HepG2 (cell line): Measurements from ENCODE around the gene SCAND1. TPM values are rescaled to one million over a fixed set of nuclear protein-coding genes. Genes with fewer than 3 reads are reported as not detected.

Experiments
- ATAC-seq: fragments of 200-7000 bp; cut with Tn5 transposase; 3 replicates; pipeline ENCODE4 v1.9.1; 2020; ENCODE audit warnings: mild to moderate bottlenecking, moderate library complexity
- BruUV-seq: library from RNA; stranded (reverse); fragments of 400-500 nt; replicated peaks from 2 replicates; lab custom pipeline; 2021; lab: Mats Ljungman, UMichigan
- CTCF ChIA-PET: fragments of 300-600 bp; formaldehyde crosslinking; extraction: SDS; loops from one replicate; lab custom pipeline; 2021; ENCODE audit warnings: low total read pairs, inconsistent platforms, low intra/inter-chr PET ratio; lab: Yijun Ruan, JAX
- POLR2A ChIA-PET: fragments of 350-600 bp; sonication (Branson Sonifier 250); formaldehyde crosslinking; loops from one replicate; lab custom pipeline; 2020; ENCODE audit warnings: antibody characterized with exemption, inconsistent platforms; lab: Yijun Ruan, JAX
- DNase-seq: peaks from one replicate; pipeline ENCODE4 v3.0.0-alpha.2; 2015; ENCODE audit warnings: low spot score
- FAIRE-seq: peaks from 3 replicates; lab custom pipeline; 2011; peaks lifted over from hg19 to GRCh38; lab: Jason Lieb, UNC
- H2AFZ ChIP-seq: one replicate; pipeline ENCODE4 v1.6.1; 2011; ENCODE audit warnings: low read length, inconsistent platforms
- H3K27ac ChIP-seq: fragments of 300-600 bp; 3 replicates; pipeline ENCODE4 v1.8.0; 2011; ENCODE audit warnings: mixed run types, mild to moderate bottlenecking, mixed read lengths, low read length, inconsistent platforms; ENCODE audit not compliant: insufficient read depth; ENCODE audit errors: extremely low read length
- H3K27me3 ChIP-seq, 2 experiments: fragments of 200-600 bp in 1 of 2; 2 replicates in 1 of 2; 3 replicates in 1 of 2; pipeline versions ENCODE4 v1.6.0 to v1.8.0; 2011; ENCODE audit warnings: low read length in 2 of 2, mild to moderate bottlenecking in 2 of 2, moderate library complexity in 2 of 2, inconsistent platforms in 1 of 2; ENCODE audit not compliant: insufficient read depth in 2 of 2, control insufficient read depth in 1 of 2
- H3K36me3 ChIP-seq, 2 experiments: fragments of 200-600 bp in 1 of 2; replicated peaks in 1 of 2; 2 replicates in 1 of 2; 3 replicates in 1 of 2; pipeline versions ENCODE4 v1.5.1 to v1.8.0; 2011; ENCODE audit warnings: low read length in 2 of 2, inconsistent platforms in 1 of 2; ENCODE audit not compliant: insufficient read depth in 2 of 2, control insufficient read depth in 1 of 2
- H3K4me1 ChIP-seq: 2 replicates; pipeline ENCODE4 v1.5.1; 2012; ENCODE audit warnings: low read length, inconsistent platforms; ENCODE audit not compliant: insufficient read depth
- H3K4me2 ChIP-seq: 2 replicates; pipeline ENCODE4 v1.6.0; 2011; ENCODE audit warnings: low read depth, low read length, inconsistent platforms
- H3K4me3 ChIP-seq, 3 experiments: fragments of 200-600 bp in 1 of 3; sonication (generic), shearing (Covaris generic) in 1 of 3; replicated peaks in 1 of 3; 2 replicates each; pipeline ENCODE4 v1.5.1; 2011 to 2016; ENCODE audit warnings: low read length in 3 of 3, inconsistent platforms in 2 of 3, low read depth in 2 of 3, mild to moderate bottlenecking in 2 of 3, control low read depth in 1 of 3, mixed read lengths in 1 of 3; ENCODE audit not compliant: insufficient read depth in 1 of 3
- H3K79me2 ChIP-seq: one replicate; pipeline ENCODE4 v1.6.1; 2011; ENCODE audit warnings: low read length, inconsistent platforms; ENCODE audit not compliant: insufficient read depth
- H3K9ac ChIP-seq: 2 replicates; pipeline ENCODE4 v1.6.0; 2011; ENCODE audit warnings: mild to moderate bottlenecking, low read depth, low read length, inconsistent platforms; ENCODE audit not compliant: insufficient read depth
- H3K9me3 ChIP-seq: 2 replicates; pipeline ENCODE4 v1.5.1; 2012; ENCODE audit warnings: mild to moderate bottlenecking, low read length
- H4K20me1 ChIP-seq: 2 replicates; pipeline ENCODE4 v1.6.0; 2011; ENCODE audit warnings: inconsistent platforms, mild to moderate bottlenecking, low read length, moderate library complexity; ENCODE audit not compliant: insufficient read depth
- EP300 ChIP-seq, 3 experiments: sonication (generic) in 1 of 3; formaldehyde crosslinking in 1 of 3; IDR thresholded peaks; 2 replicates each; pipeline versions ENCODE4 v1.5.1 to v1.6.1; 2011 to 2020; ENCODE audit warnings: low read depth in 2 of 3, low read length in 2 of 3, borderline replicate concordance in 1 of 3, improper control_type of control experiment in 1 of 3, mild to moderate bottlenecking in 1 of 3, missing genetic modification reagents in 1 of 3, moderate library complexity in 1 of 3
- WGBS: methylation state at CpG from one replicate; pipeline ENCODE4 v1.1.6; 2017; ENCODE audit warnings: low lambda C conversion rate; 5-methylcytosine and 5-hydroxymethylcytosine counted together
- in situ Hi-C: cut with HindIII; loops from 2 replicates; pipeline ENCODE4 v1.10.0; 2017; ENCODE audit warnings: low pct_unique_long_range_greater_than_20kb; ENCODE audit not compliant: extremely low pct_ligation_motif_present
- intact Hi-C: fragments of 100-400 bp; cut with micrococcal nuclease; formaldehyde crosslinking; loops from one replicate; pipeline ENCODE4 v1.10.0; 2022; ENCODE audit not compliant: unreplicated experiment
- polyA plus RNA-seq, 8 experiments: library from polyadenylated mRNA; depleted of rRNA in 3 of 8; stranded (reverse) in 7 of 8; unstranded in 1 of 8; fragments of >200 nt; fragmentation: Illumina TruSeq in 4 of 8; extraction: Trizol in 4 of 8; gene quantifications; 2 replicates each; pipeline versions ENCODE4 v1.2.1 to v1.2.3, GENCODE V29; 2011 to 2016; ENCODE audit warnings: low read depth in 4 of 8, missing spikeins in 1 of 8, mixed read lengths in 1 of 8; ENCODE audit not compliant: insufficient read depth in 1 of 8
- total RNA-seq, 5 experiments: library from RNA; depleted of rRNA; stranded (reverse); fragments of >200 nt; fragmentation: Illumina TruSeq; extraction: Trizol; gene quantifications; 2 replicates each; pipeline ENCODE4 v1.2.3, GENCODE V29; 2016; ENCODE audit warnings: low read depth in 1 of 5
- TF ChIP-seq, protein P1 (sequence below), 2 experiments: fragments of 450-650 bp in 1 of 2; sonication (generic) in 1 of 2; formaldehyde crosslinking in 1 of 2; IDR thresholded peaks; 2 replicates each; pipeline versions ENCODE4 v1.6.1 to v1.8.0; 2016 to 2022; ENCODE audit warnings: antibody characterized with exemption in 1 of 2, mild to moderate bottlenecking in 1 of 2, missing genetic modification reagents in 1 of 2

The SCAND1 gene
- total and polyA plus RNA-seq, 2 of the 13 experiments (the other 11 are each of a cell fraction or from before 2014, with no cell fraction given), result 19.3 to 109 TPM

DNA sequence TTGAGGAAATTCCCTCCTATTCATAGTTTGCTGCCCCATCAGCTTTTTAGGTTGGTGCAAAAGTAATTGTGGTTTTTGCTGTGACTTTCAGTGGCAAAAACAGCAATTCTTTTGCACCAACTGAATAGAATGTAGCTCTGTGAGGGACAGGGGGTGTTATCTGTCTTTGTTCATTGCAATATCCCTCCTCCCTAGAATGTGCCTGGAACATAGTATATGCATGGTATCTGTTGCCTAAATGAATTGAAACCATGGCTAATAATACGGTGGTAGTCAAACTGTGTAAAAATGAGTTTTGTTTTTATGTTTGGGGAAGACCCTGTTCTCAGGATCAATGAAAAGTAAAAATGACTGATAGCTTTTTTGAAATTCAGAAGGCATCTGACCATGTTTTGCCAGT lies 45.1 kb downstream of the SCAND1 start:
- Histone ChIP-seq H3K4me3 (no peak overlapping the region), H3K27ac (no peak overlapping the region), H3K27me3 (no peaks in the 10 kb centered on the region), H3K9me3 (no peaks in the 10 kb centered on the region), H3K36me3 (peaks cover 17 to 24% of the 10 kb centered on the region in 2 experiments), H2AFZ (no peak overlapping the region), H3K4me1 (no peaks in the 10 kb centered on the region), H4K20me1 (no peaks in the 10 kb centered on the region), H3K9ac (no peak overlapping the region), H3K4me2 (no peak overlapping the region), H3K79me2 (no peaks in the 10 kb centered on the region)
- FAIRE-seq (no peak), ATAC-seq (no peak), DNase-seq (no peak)
- TF ChIP-seq EP300 (IDR thresholded peaks at IDR 0.05; ENCODE audit: low read depth in 2 of 2, low read length in 2 of 2), result no peak
- no peak for TF ChIP-seq EP300 (CRISPR knock-in tag; IDR thresholded peaks at IDR 0.05; ENCODE audit: borderline replicate concordance)
- TF ChIP-seq, protein P1, sequence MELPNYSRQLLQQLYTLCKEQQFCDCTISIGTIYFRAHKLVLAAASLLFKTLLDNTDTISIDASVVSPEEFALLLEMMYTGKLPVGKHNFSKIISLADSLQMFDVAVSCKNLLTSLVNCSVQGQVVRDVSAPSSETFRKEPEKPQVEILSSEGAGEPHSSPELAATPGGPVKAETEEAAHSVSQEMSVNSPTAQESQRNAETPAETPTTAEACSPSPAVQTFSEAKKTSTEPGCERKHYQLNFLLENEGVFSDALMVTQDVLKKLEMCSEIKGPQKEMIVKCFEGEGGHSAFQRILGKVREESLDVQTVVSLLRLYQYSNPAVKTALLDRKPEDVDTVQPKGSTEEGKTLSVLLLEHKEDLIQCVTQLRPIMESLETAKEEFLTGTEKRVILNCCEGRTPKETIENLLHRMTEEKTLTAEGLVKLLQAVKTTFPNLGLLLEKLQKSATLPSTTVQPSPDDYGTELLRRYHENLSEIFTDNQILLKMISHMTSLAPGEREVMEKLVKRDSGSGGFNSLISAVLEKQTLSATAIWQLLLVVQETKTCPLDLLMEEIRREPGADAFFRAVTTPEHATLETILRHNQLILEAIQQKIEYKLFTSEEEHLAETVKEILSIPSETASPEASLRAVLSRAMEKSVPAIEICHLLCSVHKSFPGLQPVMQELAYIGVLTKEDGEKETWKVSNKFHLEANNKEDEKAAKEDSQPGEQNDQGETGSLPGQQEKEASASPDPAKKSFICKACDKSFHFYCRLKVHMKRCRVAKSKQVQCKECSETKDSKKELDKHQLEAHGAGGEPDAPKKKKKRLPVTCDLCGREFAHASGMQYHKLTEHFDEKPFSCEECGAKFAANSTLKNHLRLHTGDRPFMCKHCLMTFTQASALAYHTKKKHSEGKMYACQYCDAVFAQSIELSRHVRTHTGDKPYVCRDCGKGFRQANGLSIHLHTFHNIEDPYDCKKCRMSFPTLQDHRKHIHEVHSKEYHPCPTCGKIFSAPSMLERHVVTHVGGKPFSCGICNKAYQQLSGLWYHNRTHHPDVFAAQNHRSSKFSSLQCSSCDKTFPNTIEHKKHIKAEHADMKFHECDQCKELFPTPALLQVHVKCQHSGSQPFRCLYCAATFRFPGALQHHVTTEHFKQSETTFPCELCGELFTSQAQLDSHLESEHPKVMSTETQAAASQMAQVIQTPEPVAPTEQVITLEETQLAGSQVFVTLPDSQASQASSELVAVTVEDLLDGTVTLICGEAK (IDR thresholded peaks at IDR 0.05), result peak; percentile 49; the same call in 1 of the 2 replicates
- TF ChIP-seq, protein P1 (CRISPR knock-in tag; IDR thresholded peaks at IDR 0.05), result no peak
- BruUV-seq, result no TSS peak
- POLR2A ChIA-PET, result no interaction called here
- intact Hi-C loops, result no loop called here
- in situ Hi-C loops, result no loop called here
- CTCF ChIA-PET, result no interaction called here
- WGBS, result 96% methylated on average over 1 of the region's 1 CpG
